ENCODE measurements around the gene PGA4. TPM values are rescaled to one million over a fixed set of nuclear protein-coding genes. Genes with fewer than 3 reads are reported as not detected.

The PGA4 gene
- total and polyA plus RNA-seq, 9 of the 15 experiments (the other 6 are each of a cell fraction or from before 2014, with no cell fraction given): not detected

- no peak overlapping the region for H3K27ac ChIP-seq (ENCODE audit: extremely low read depth, low read depth, low read length)
- H3K9ac ChIP-seq (ENCODE audit: insufficient read depth in 1 of 2, low read depth in 2 of 2, low read length in 2 of 2): no peak overlapping the region
- DNase-seq (ENCODE audit: extremely low read depth in 1 of 4, low spot score in 3 of 4) (no peak), FAIRE-seq (no peak), ATAC-seq (no peak)
- H3K4me3 ChIP-seq: no peak overlapping the region
- 0% methylated on average over 4 of the region's 4 CpGs for WGBS (ENCODE audit: insufficient coverage, low coverage, missing lambda C conversion rate)
- no peak overlapping the region for H2AFZ ChIP-seq (ENCODE audit: low read depth, low read length)
- POLR2A ChIA-PET: interaction anchor here (0.6 kb wide), 1 partner anchor 62 kb away, joined by 3 read pairs; no protein-coding TSS in a partner anchor
- H3K27me3 ChIP-seq (ENCODE audit: control insufficient read depth in 2 of 2, insufficient read depth in 2 of 2, low read length in 2 of 2): peaks cover 25 to 47% of the 10 kb centered on the region in 2 experiments
- H3K4me2 ChIP-seq (ENCODE audit: insufficient read depth, low read length): no peak overlapping the region
- H4K20me1 ChIP-seq (replicated peaks; ENCODE audit: control insufficient read depth, insufficient read depth, low read length): no peaks in the 10 kb centered on the region
- no peaks in the 10 kb centered on the region for H3K9me3 ChIP-seq (replicated peaks; ENCODE audit: control insufficient read depth, insufficient read depth, low read depth, low read length)
- BruUV-seq (replicated peaks): no TSS peak
- in situ Hi-C loops (cut with MboI): loop anchor here (5.0 kb wide), 1 partner anchor 38 kb away; no protein-coding TSS in a partner anchor
- H3K9me1 ChIP-seq (ENCODE audit: control insufficient read depth, insufficient read depth, low read length): no peaks in the 10 kb centered on the region
- no peaks in the 10 kb centered on the region for H3K79me2 ChIP-seq (ENCODE audit: control insufficient read depth, insufficient read depth, low read length)
- H3K36me3 ChIP-seq (ENCODE audit: control insufficient read depth, insufficient read depth, low read length): no peaks in the 10 kb centered on the region
- intact Hi-C loops (cut with micrococcal nuclease): no loop called here
- no peak for TF ChIP-seq SMARCB1 (IDR thresholded peaks at IDR 0.05; ENCODE audit: insufficient read length, low read depth)
- TF ChIP-seq BCOR (IDR thresholded peaks at IDR 0.05): no peak
- TF ChIP-seq KLF1 (tag; IDR thresholded peaks at IDR 0.05): no peak
- TF ChIP-seq, protein P1, sequence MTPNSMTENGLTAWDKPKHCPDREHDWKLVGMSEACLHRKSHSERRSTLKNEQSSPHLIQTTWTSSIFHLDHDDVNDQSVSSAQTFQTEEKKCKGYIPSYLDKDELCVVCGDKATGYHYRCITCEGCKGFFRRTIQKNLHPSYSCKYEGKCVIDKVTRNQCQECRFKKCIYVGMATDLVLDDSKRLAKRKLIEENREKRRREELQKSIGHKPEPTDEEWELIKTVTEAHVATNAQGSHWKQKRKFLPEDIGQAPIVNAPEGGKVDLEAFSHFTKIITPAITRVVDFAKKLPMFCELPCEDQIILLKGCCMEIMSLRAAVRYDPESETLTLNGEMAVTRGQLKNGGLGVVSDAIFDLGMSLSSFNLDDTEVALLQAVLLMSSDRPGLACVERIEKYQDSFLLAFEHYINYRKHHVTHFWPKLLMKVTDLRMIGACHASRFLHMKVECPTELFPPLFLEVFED (CRISPR knock-in tag; conservative IDR thresholded peaks at IDR 0.05): no peak
- TF ChIP-seq VEZF1 (CRISPR knock-in tag; IDR thresholded peaks at IDR 0.05): no peak
- TF ChIP-seq, protein P2, sequence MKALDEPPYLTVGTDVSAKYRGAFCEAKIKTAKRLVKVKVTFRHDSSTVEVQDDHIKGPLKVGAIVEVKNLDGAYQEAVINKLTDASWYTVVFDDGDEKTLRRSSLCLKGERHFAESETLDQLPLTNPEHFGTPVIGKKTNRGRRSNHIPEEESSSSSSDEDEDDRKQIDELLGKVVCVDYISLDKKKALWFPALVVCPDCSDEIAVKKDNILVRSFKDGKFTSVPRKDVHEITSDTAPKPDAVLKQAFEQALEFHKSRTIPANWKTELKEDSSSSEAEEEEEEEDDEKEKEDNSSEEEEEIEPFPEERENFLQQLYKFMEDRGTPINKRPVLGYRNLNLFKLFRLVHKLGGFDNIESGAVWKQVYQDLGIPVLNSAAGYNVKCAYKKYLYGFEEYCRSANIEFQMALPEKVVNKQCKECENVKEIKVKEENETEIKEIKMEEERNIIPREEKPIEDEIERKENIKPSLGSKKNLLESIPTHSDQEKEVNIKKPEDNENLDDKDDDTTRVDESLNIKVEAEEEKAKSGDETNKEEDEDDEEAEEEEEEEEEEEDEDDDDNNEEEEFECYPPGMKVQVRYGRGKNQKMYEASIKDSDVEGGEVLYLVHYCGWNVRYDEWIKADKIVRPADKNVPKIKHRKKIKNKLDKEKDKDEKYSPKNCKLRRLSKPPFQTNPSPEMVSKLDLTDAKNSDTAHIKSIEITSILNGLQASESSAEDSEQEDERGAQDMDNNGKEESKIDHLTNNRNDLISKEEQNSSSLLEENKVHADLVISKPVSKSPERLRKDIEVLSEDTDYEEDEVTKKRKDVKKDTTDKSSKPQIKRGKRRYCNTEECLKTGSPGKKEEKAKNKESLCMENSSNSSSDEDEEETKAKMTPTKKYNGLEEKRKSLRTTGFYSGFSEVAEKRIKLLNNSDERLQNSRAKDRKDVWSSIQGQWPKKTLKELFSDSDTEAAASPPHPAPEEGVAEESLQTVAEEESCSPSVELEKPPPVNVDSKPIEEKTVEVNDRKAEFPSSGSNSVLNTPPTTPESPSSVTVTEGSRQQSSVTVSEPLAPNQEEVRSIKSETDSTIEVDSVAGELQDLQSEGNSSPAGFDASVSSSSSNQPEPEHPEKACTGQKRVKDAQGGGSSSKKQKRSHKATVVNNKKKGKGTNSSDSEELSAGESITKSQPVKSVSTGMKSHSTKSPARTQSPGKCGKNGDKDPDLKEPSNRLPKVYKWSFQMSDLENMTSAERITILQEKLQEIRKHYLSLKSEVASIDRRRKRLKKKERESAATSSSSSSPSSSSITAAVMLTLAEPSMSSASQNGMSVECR (CRISPR knock-in tag; IDR thresholded peaks at IDR 0.05): no peak
- TF ChIP-seq, protein P3, sequence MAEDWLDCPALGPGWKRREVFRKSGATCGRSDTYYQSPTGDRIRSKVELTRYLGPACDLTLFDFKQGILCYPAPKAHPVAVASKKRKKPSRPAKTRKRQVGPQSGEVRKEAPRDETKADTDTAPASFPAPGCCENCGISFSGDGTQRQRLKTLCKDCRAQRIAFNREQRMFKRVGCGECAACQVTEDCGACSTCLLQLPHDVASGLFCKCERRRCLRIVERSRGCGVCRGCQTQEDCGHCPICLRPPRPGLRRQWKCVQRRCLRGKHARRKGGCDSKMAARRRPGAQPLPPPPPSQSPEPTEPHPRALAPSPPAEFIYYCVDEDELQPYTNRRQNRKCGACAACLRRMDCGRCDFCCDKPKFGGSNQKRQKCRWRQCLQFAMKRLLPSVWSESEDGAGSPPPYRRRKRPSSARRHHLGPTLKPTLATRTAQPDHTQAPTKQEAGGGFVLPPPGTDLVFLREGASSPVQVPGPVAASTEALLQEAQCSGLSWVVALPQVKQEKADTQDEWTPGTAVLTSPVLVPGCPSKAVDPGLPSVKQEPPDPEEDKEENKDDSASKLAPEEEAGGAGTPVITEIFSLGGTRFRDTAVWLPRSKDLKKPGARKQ (CRISPR knock-in tag; IDR thresholded peaks at IDR 0.05): no peak
- TF ChIP-seq ZBED1 (IDR thresholded peaks at IDR 0.05): no peak
- no peak for TF ChIP-seq ZFP30 (CRISPR knock-in tag; IDR thresholded peaks at IDR 0.05; ENCODE audit: borderline replicate concordance)
- TF ChIP-seq CBX1 (IDR thresholded peaks at IDR 0.05; ENCODE audit: low read depth): no peak
- no peak for TF ChIP-seq IRF1 (CRISPR knock-in tag; IDR thresholded peaks at IDR 0.05; ENCODE audit: borderline replicate concordance)
- TF ChIP-seq KAT7 (CRISPR knock-in tag; IDR thresholded peaks at IDR 0.05; ENCODE audit: borderline replicate concordance): no peak
- no peaks in the 10 kb centered on the region; a peak in 1 of 5 replicates for H3K4me1 ChIP-seq (replicated peaks in 1 of 2; ENCODE audit: control insufficient read depth in 2 of 2, insufficient read depth in 2 of 2, low read length in 2 of 2)
- CTCF ChIA-PET (ENCODE audit: low intra/inter-chr PET ratio): no interaction called here
Observed at GRCh38 chr11:61198948-61199523, 23.1 kb upstream of the PGA4 start.

All from K562 (cell line).